HG03378 (cell line): ENCODE data around the gene RADX.

Experiments used
- ATAC-seq: cut with Tn5 transposase; IDR thresholded peaks from one replicate; pipeline ENCODE4 v1.9.1; 2021; ENCODE audit warnings: mild to moderate bottlenecking, moderate library complexity; ENCODE audit not compliant: unreplicated experiment

Gene RADX

DNA sequence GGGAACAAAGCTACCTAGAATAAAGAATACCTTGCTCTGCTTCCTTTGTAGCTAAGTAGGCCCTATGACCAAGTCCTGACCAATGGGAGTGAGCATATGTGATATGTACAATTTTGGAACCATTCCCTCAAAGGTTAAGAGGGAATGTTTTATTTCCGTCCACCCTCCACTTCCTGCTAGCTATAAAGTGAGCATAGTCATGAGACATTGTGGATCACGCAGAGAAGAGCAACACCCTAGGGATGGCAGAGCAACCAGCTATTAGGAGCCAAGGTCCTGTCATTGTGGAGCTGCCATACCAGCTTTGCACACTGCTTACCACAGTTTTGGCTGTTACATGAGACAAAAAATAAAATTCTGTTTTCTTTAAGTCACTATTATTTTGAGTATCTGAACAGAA is 68.9 kb downstream of the RADX start:
- ATAC-seq = no peak

- no peak for ATAC-seq
Measured at GRCh38 chrX:106684207-106684606, 72.4 kb downstream of the RADX start.

DNA sequence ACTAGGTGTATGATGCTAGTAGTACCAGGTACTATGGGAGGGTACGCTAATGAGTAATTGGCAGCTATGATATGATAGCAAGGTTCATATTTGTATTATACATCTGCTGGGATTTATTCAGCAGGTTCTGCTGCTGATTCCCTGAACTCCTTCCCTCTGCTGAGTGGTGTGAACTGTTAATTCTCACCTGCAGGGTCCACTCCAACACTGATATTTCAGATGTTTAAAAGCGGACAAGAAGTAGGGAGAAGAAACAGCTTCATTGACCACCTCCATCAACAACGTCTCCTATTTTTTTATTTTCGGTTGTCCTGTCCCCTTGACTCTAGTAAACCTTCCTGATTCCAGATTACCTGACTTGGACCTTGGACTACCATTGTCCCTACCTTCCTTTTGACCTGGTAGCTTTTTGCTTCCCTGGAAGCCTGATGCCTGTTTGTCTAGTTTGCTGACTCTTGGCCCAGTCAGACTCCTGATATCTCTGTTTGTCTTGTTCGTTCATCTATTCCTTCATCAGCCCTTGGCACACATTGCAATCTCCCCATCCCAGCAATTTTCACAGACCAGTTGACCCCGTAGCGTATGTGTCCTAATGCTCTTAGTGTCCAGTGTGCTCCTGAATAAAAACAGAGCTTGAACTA is 80.8 kb downstream of the RADX start:
- ATAC-seq = no peak

GRCh38 chrX:106696502-106696901 is 84.7 kb downstream of the RADX start:
- no peak for ATAC-seq

DNA sequence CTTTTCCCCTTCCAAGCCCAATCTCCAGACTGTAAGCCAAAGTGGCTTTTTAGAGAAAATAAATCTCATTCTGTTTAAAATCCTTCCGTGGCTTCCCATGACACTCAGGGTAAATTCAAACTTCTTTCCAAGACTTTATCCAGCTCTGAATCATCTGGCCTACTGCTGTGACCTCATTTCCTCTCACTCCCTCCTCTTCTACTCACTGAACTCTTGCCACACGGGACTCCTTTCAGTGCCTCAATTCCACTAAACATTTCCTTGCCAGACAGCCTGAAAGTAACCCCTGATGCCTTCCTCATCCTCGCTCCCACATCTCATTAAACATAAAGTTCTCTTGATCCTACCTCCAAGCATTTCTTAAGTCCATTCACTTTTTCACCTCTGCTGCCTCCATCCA is 86.9 kb downstream of the RADX start:
- no peak for ATAC-seq

DNA sequence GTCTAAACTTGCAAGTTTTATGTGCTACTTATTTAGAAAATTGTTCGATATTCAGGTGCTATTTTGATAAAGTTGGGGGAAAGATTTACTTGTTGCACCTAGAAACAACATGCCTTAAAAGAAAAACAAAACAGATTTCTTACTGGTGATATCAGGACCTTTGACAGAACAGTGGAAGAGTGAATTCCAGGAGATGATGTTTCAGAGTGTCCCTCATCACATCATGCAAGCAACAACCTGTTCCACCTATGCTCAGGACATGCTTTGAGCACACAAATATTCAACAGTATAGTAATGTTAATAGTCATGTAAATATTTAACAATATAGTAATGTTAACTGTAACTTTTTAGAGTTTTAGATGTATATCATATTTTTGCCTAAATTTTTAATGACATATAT is 90.9 kb downstream of the RADX start:
- no peak for ATAC-seq

DNA sequence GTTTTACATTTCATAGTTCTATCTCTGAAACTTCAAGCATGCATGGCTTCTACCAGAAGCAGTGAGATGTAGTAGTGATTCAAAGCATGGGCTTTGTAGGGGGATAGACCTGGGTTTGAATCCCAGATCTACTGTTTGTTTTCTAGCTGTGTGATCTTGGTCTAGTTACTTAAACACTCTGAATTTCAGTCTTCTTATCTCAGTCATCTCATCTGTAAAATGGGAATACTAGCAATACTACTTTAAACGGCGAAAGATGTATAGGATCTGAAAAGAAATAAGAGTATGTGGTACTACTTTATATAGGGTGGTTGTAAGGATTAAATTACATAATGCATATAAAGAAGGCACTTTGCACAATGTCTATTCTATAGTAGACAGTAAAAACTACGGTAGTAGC is 94.7 kb downstream of the RADX start:
- ATAC-seq = no peak

DNA sequence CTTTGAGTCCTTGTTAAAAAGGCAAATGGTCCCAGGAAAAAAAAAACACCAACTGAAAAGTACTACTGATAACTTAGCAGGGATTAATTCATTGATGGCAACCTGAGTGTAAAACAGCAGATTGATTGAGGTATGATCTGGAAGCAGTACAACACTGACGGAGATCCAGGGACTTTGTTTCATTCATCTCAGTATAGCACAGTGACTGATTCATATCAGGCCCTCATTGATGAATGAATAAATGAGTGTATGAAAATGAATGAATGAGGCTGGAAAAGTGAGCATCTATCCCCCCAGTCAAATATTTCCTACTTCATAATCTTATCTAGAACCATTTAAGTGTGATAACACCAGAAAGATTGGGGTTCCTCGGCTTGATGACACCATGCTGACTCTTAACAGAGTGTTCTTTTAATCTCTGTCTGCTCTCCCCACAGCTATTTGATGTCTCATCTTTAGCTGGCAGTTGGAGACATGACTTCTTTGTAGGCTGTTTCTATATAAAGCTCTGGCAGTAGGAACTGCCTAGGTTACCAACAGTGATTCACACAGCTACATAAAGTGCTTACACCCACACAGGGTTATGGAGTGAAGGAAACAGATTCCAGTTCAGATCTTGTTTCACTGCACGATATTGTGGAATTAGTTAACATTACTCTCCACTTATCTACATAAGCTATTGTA is 96.1 kb downstream of the RADX start:
- no peak for ATAC-seq

DNA sequence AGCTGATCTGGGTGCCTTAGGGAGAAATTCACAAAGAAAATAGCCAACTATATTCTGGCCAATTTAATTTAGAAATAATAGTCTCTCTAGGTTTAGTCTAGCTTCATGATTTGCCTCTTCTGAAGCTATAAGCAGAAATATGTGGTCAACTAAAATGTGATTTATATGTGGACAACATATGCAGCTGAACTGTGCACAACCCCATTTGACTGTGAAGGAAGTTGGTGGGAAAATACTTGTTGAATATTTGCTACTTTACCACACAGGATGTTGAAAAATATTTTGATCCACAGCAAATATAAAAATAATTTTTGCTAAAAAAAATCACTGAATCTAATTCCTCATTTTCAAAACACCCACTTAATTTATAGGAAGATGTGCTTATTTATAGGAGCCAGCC is 99.0 kb downstream of the RADX start:
- ATAC-seq = no peak

GRCh38 chrX:106711375-106711774 is 99.6 kb downstream of the RADX start:
- ATAC-seq = no peak

- no peak for ATAC-seq
Measured at GRCh38 chrX:106716004-106716403, 104.2 kb downstream of the RADX start.

- no peak for ATAC-seq
Measured at GRCh38 chrX:106716463-106716862, 104.7 kb downstream of the RADX start.

DNA sequence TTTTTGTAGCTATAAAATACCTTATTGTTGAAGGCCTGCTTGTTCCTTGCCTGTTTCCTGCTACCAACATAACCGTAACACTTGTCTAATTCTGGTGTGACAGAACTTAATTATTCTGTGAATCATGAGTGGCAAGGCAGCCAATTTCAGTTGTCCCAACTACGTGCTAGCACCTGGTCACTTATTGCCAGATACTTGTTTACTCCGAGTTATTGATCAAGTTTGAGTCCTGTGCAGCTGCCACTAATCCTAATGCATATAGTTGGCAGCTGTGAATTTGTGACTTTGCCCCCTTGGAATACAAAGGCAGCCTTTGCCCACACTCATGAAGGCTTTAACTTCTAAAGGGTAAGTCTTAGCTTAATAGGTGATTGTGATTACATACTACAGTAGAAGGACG is 106.9 kb downstream of the RADX start:
- ATAC-seq = no peak

DNA sequence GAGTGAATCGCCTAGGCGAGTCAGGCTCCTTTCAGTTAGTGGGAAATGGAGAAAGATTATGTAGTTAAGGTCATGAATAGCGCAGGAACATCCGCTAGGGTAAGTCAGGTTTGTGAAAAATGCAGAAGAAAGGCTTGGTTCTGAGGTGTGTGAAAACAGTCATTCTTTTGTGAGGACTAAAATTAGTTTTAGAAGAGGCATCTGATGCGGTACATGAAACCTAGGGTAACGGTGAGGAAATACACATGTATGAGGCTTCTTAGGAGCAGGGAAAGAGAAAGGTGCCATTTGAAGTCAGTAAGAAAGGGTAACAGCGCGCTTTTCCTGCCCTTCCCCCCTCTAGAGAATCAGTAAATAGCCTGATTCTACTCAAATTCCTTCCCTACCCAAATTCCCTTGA is 114.2 kb downstream of the RADX start:
- ATAC-seq = no peak

GRCh38 chrX:106726485-106727437 is 115.0 kb downstream of the RADX start, which contains the start of gene RNF128:
RNF128 (plus strand) TSS chrX:106726701; CDS start chrX:106726914, 213 bp downstream.
- no peak for ATAC-seq

GRCh38 chrX:106728337-106728736 is 116.6 kb downstream of the RADX start:
- no peak for ATAC-seq
